Stimulated activated CD4-positive, alpha-beta T cell treated with anti-CD3 and anti-CD28 coated beads, Interleukin-1b, Interleukin-23, amount 100 ng/mL, for 1 hour (primary cell): ENCODE data around the gene NAALADL2.
"Not testable (repeated sequence)": the region's sequence is repeated elsewhere in the genome, so short reads cannot be mapped to it uniquely, and the experiment has no call there.

Experiments
- DNase-seq, 2 donors: peaks; one replicate each; pipeline ENCODE4 v3.0.0-alpha.2; 2020; ENCODE audit warnings: low read depth in 2 of 2

Gene NAALADL2

GRCh38 chr3:175129571-175129970 lies 270.4 kb downstream of the NAALADL2 start:
- no peak for DNase-seq

- not testable (repeated sequence) for DNase-seq
Observed at GRCh38 chr3:175131866-175132265, 272.7 kb downstream of the NAALADL2 start.

- DNase-seq = not testable (repeated sequence)
Observed at GRCh38 chr3:175132706-175133105, 273.6 kb downstream of the NAALADL2 start.

GRCh38 chr3:175144368-175144767 lies 285.2 kb downstream of the NAALADL2 start:
- DNase-seq = no peak

GRCh38 chr3:175146258-175146657 lies 287.1 kb downstream of the NAALADL2 start:
- DNase-seq = no peak

GRCh38 chr3:175149675-175150074 lies 290.5 kb downstream of the NAALADL2 start:
- DNase-seq = no peak

GRCh38 chr3:175150812-175151401 lies 291.8 kb downstream of the NAALADL2 start:
- DNase-seq = no peak

GRCh38 chr3:175153595-175153994 lies 294.5 kb downstream of the NAALADL2 start:
- no peak for DNase-seq

- no peak for DNase-seq
Observed at GRCh38 chr3:175155172-175155571, 296.0 kb downstream of the NAALADL2 start.

GRCh38 chr3:175159202-175159601 lies 300.1 kb downstream of the NAALADL2 start:
- DNase-seq = no peak

GRCh38 chr3:175161291-175161690 lies 302.2 kb downstream of the NAALADL2 start:
- no peak for DNase-seq

GRCh38 chr3:175163686-175164085 lies 304.6 kb downstream of the NAALADL2 start:
- DNase-seq = no peak

- not testable (repeated sequence) for DNase-seq
Observed at GRCh38 chr3:175173117-175173516, 314.0 kb downstream of the NAALADL2 start.

GRCh38 chr3:175176556-175176955 lies 317.4 kb downstream of the NAALADL2 start:
- DNase-seq = no peak

GRCh38 chr3:175179055-175179454 lies 319.9 kb downstream of the NAALADL2 start:
- DNase-seq = no peak

GRCh38 chr3:175184392-175184791 lies 325.3 kb downstream of the NAALADL2 start:
- DNase-seq = no peak

- no peak for DNase-seq
Observed at GRCh38 chr3:175185903-175186302, 326.8 kb downstream of the NAALADL2 start.

GRCh38 chr3:175186511-175186910 lies 327.4 kb downstream of the NAALADL2 start:
- no peak for DNase-seq

- no peak for DNase-seq
Observed at GRCh38 chr3:175187586-175187985, 328.5 kb downstream of the NAALADL2 start.

- DNase-seq = no peak
Observed at GRCh38 chr3:175192536-175192935, 333.4 kb downstream of the NAALADL2 start.

GRCh38 chr3:175193815-175194518 lies 334.8 kb downstream of the NAALADL2 start:
- DNase-seq = no peak

- no peak for DNase-seq
Observed at GRCh38 chr3:175198991-175199783, 340.1 kb downstream of the NAALADL2 start.

GRCh38 chr3:175199961-175200360 lies 340.8 kb downstream of the NAALADL2 start:
- no peak for DNase-seq
